Pancreas (tissue), 10 donors: ENCODE results near the gene SPOPL. TPM values are rescaled to one million over a fixed set of nuclear protein-coding genes. Genes with fewer than 3 reads are reported as not detected.
"Not testable (repeated sequence)": the region's sequence is repeated elsewhere in the genome, so short reads cannot be mapped to it uniquely, and the experiment has no call there.

Experiments used
- ATAC-seq, 4 donors: fragments of 200-7000 bp; cut with Tn5 transposase; one replicate each; pipeline versions ENCODE4 v1.8.0 to v1.9.1; 2020; ENCODE audit warnings: mild to moderate bottlenecking in 4 of 4, moderate library complexity in 4 of 4
- DNase-seq, 6 donors: peaks; one replicate each; pipeline ENCODE4 v3.0.0-alpha.2; 2020
- FAIRE-seq: peaks from 2 replicates; lab custom pipeline; 2012; peaks lifted over from hg19 to GRCh38; lab: Jason Lieb, UNC
- H3K27ac ChIP-seq, 4 donors: fragments of 200-600 bp; sonication (generic); 1 replicate in 3 of 4; 2 replicates in 1 of 4; pipeline versions ENCODE4 v1.5.0 to v1.8.0; 2020
- H3K27me3 ChIP-seq, 4 donors: fragments of 200-600 bp; one replicate each; pipeline ENCODE4 v1.8.0; 2021
- H3K36me3 ChIP-seq, 3 donors: fragments of 200-600 bp; sonication (generic) in 1 of 3; one replicate each; pipeline versions ENCODE4 v1.5.0 to v1.8.0; 2020 to 2021
- H3K4me1 ChIP-seq, 3 donors: fragments of 200-600 bp; one replicate each; pipeline ENCODE4 v1.8.0; 2021
- H3K4me3 ChIP-seq, 4 donors: fragments of 200-600 bp; sonication (generic) in 2 of 4; one replicate each; pipeline versions ENCODE4 v1.5.0 to v1.8.0; 2020 to 2021
- H3K9me3 ChIP-seq, 4 donors: fragments of 200-600 bp; one replicate each; pipeline ENCODE4 v1.8.0; 2021
- WGBS, 2 donors: extraction: QIAGEN DNeasy Blood & Tissue Kit; methylation state at CpG; one replicate each; pipeline ENCODE4 v1.1.7; 2013; 5-methylcytosine and 5-hydroxymethylcytosine counted together
- intact Hi-C, 3 donors: fragments of 100-400 bp; cut with DNase I; formaldehyde crosslinking; loops; one replicate each; pipeline versions ENCODE4 v1.11.1 to v1.14.2; 2022
- polyA plus RNA-seq, 2 donors: library from polyadenylated mRNA; stranded (reverse); fragments of 200-250 nt; gene quantifications; one replicate each; pipeline ENCODE4 v1.2.3, GENCODE V29; 2013
- total RNA-seq, 6 donors: library from RNA; stranded (reverse); fragmentation: NEBNext Ultra II Directional in 4 of 6; extraction: Animal tissue kit (Norgen Biotek cat#: 25700) in 4 of 6; gene quantifications; one replicate each; pipeline versions ENCODE4 v1.2.1 to v1.2.4, GENCODE V29; 2021 to 2023
- TF ChIP-seq, protein P1 (sequence below), 4 donors: fragments of 200-600 bp; sonication (generic) in 3 of 4; IDR thresholded peaks; one replicate each; pipeline versions ENCODE4 v1.5.0 to v1.8.0; 2021; ENCODE audit warnings: antibody characterized with exemption in 4 of 4
- donor health status: healthy with polysubstance abuse.
- donor health status: DM: no; HTN: no; CAD: no; lungs with moderate emphysema.
- donor health status: DM: no; HTN: no; CAD: no.
- donor health status: control.
- donor health status: control.
- donor health status: Bipolar disorder and iron deficiency.
- donor health status: DM: yes; HTN: yes; CAD: no.
- donor health status: DM: no; HTN: no; CAD: no.
- donor health status: DM: no; HTN: no; CAD: no.
- donor health status: DM: yes; HTN: yes; CAD: no.

SPOPL gene
- total and polyA plus RNA-seq, 8 donors, result 2.5 to 18.5 (median 9.6) TPM

DNA sequence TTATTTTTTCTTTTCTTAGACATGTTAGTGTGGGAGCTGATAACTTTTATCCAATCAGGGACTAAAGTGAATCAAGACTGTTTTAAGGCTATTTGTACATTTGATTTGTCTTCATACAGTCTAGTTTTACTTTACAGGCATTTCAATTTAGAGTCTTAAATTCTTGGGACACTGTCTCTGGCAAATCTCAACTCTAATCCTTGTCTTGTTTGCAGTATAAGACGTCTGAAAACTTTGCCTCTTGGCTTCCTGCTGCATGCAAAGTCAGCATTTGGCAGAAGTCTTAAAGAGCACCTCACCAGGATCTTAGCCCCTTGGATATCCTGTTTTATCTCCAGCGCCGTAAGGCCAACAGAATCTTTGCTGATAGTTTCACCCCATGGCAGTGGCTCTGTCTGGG is 30.3 kb downstream of the SPOPL start:
- intact Hi-C loops, result no loop called here
- FAIRE-seq (no peak), DNase-seq (no peak), ATAC-seq (peak in 2 of 4 donors; percentile 50 to 51)
- Histone ChIP-seq H3K4me1 (peaks cover 0 to 11% (median 9%) of the 10 kb centered on the region in 3 donors), H3K27ac (no peak overlapping the region), H3K9me3 (no peaks in the 10 kb centered on the region), H3K4me3 (no peak overlapping the region), H3K36me3 (no peaks in the 10 kb centered on the region), H3K27me3 (no peaks in the 10 kb centered on the region)
- 37 to 46% methylated on average over 3 of the region's 3 CpGs for WGBS, 2 donors
- TF ChIP-seq, protein P1, sequence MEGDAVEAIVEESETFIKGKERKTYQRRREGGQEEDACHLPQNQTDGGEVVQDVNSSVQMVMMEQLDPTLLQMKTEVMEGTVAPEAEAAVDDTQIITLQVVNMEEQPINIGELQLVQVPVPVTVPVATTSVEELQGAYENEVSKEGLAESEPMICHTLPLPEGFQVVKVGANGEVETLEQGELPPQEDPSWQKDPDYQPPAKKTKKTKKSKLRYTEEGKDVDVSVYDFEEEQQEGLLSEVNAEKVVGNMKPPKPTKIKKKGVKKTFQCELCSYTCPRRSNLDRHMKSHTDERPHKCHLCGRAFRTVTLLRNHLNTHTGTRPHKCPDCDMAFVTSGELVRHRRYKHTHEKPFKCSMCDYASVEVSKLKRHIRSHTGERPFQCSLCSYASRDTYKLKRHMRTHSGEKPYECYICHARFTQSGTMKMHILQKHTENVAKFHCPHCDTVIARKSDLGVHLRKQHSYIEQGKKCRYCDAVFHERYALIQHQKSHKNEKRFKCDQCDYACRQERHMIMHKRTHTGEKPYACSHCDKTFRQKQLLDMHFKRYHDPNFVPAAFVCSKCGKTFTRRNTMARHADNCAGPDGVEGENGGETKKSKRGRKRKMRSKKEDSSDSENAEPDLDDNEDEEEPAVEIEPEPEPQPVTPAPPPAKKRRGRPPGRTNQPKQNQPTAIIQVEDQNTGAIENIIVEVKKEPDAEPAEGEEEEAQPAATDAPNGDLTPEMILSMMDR (IDR thresholded peaks at IDR 0.05), result no peak

DNA sequence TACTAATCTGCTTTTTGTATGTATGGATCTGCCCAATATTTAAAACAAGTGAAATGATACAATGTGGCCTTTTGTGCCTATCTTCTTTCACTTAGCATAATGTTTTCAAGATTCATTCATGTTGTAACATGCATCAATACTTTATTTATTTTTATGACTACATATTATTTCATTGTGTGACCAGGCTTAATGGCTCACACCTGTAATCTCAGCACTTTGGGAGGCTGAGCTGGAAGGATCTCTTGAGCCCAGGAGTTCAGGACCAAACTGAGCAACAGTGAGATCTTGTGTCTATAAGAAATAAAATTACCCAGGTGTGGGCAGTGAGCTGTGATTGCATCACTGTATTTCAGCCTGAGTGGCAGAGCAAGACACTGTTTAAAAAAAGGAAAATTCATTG is 33.2 kb downstream of the SPOPL start:
- FAIRE-seq, result no peak
- intact Hi-C loops, result no loop called here
- H3K36me3 ChIP-seq, result no peaks in the 10 kb centered on the region

DNA sequence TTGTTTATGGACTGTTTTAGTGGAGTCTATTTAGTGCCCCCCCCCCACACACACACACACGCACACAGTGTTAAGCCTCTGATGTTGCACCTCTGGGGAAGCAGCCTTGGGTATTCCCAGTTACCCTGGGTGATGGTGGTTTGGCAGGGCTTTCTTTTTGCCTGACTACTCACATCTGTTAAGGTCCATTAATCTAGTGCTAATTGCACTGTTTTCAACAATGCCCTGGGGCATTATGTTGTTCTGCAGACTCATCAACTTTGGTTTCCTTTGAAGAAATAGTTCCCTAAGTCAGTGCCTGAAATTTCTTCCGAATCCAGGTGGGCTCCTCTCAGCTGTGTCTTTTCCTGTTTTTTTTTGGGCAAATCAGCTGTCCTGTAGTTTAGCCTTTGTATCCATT is 34.7 kb downstream of the SPOPL start:
- Histone ChIP-seq H3K4me3 (no peak overlapping the region), H3K27ac (no peak overlapping the region), H3K27me3 (no peaks in the 10 kb centered on the region), H3K36me3 (no peaks in the 10 kb centered on the region), H3K9me3 (no peaks in the 10 kb centered on the region), H3K4me1 (peaks cover 0 to 6% (median 6%) of the 10 kb centered on the region in 3 donors)
- intact Hi-C loops, result no loop called here
- TF ChIP-seq, protein P1 (IDR thresholded peaks at IDR 0.05), result no peak
- FAIRE-seq (no peak), ATAC-seq (peak in 3 of 4 donors; percentile 44 to 67 (median 64)), DNase-seq (no peak)
- WGBS, 2 donors, result 84 to 92% methylated on average over 2 of the region's 2 CpGs

More for the DNA sequence above, 33.2 kb downstream of the SPOPL start:
- TF ChIP-seq, protein P1 (IDR thresholded peaks at IDR 0.05), result no peak
- no peak overlapping the region for H3K4me3 ChIP-seq
- H3K9me3 ChIP-seq, result no peaks in the 10 kb centered on the region
- no peak for ATAC-seq
- H3K27me3 ChIP-seq, result no peaks in the 10 kb centered on the region
- no peak overlapping the region for H3K27ac ChIP-seq
- peaks cover 0 to 9% (median 6%) of the 10 kb centered on the region in 3 donors for H3K4me1 ChIP-seq
- no peak for DNase-seq

DNA sequence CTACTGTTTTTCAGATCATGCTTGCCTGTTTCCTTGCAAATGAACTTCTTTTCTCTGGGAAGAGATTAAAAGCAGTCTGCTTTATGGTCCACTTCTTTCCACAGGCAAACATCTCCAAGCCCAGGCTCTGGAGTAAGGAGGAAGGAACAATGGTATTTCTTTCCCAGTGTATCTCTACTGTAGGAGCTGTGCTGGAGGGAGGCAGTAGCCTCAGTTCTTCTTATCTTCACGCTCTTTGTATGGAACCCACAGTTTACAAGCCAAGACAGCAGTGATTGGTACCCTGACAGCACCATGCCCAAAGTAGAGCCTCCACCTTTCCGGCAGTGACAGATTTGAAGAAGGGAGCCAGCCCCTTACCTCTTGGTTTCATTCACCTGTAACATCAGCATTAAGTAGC is 35.2 kb downstream of the SPOPL start:
- no peaks in the 10 kb centered on the region for H3K27me3 ChIP-seq
- H3K9me3 ChIP-seq, result no peaks in the 10 kb centered on the region
- FAIRE-seq (no peak), ATAC-seq (no peak), DNase-seq (no peak)
- TF ChIP-seq, protein P1 (IDR thresholded peaks at IDR 0.05), result no peak
- peaks cover 0 to 3% (median 3%) of the 10 kb centered on the region in 3 donors for H3K4me1 ChIP-seq
- intact Hi-C loops, result no loop called here
- WGBS, 2 donors, result 93 to 100% methylated on average over 2 of the region's 2 CpGs
- no peaks in the 10 kb centered on the region for H3K36me3 ChIP-seq
- H3K4me3 ChIP-seq, result no peak overlapping the region
- no peak overlapping the region for H3K27ac ChIP-seq

DNA sequence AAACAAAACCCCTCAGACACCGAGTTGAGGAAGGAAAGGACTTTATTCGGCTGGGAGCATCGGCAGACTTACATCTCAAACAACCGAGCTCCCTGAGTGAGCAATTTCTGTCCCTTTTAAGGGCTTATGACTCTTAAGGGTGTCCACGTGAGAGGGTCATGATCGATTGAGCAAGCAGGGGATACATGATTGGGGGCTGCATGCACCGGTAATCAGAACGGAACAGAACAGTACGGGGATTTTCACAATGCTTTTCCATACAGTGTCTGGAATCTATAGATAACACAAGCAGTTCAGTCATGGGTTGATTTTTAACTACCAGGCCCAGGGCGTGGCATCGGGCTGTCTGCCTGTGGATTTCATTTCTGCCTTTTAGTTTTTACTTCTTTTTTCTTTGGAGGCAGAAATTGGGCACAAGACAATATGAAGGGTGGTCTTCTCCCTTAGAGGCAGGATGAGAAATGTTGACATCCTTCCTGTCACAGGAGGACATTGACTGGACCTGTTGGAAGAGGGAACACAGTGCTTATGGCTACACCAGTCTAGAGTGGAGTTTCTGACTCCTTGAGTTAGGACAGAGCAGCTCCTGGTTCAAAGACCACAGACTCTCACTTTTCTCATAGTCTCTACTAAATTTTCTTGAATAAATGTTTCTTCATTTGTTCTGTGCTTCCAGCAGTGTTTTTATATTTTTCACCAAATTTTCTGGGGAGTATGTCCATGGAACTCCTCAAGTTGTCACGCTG is 35.8 kb downstream of the SPOPL start:
- ATAC-seq (no peak), DNase-seq (no peak), FAIRE-seq (no peak)
- TF ChIP-seq, protein P1 (IDR thresholded peaks at IDR 0.05), result no peak
- Histone ChIP-seq H3K4me3 (no peak overlapping the region), H3K27me3 (no peaks in the 10 kb centered on the region), H3K9me3 (no peaks in the 10 kb centered on the region), H3K4me1 (no peaks in the 10 kb centered on the region), H3K36me3 (no peaks in the 10 kb centered on the region), H3K27ac (no peak overlapping the region)
- 85 to 88% methylated on average over 12 of the region's 12 CpGs for WGBS, 2 donors
- intact Hi-C loops, result no loop called here

DNA sequence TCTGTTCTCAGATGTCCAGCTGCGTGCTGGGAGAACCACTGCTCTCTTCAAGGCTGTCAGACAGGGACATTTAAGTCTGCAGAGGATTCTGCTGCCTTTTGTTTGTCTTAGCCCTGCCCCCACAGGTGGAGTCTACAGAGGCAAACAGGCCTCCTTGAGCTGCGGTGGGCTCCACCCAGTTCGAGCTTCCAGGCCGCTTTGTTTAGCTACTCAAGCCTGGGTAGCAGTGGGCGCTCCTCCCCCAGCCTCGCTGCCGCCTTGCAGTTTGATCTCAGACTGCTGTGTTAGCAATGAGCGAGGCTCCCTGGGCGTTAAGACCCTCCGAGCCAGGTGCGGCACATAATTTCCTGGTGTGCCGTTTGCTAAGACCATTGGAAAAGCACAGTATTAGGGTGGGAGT is 42.6 kb downstream of the SPOPL start:
- H3K36me3 ChIP-seq, ATAC-seq, intact Hi-C loops, H3K4me1 ChIP-seq, H3K27ac ChIP-seq, H3K27me3 ChIP-seq, H3K9me3 ChIP-seq, H3K4me3 ChIP-seq, FAIRE-seq: not testable (repeated sequence)
- peak in 1 of 6 donors; percentile 35 for DNase-seq
- WGBS, 2 donors, result 96 to 97% methylated on average over 12 of the region's 12 CpGs
